ENCODE data around the gene LGR6. TPM values are rescaled to one million over a fixed set of nuclear protein-coding genes. Genes with fewer than 3 reads are reported as not detected.
"Not testable (repeated sequence)": the region's sequence is repeated elsewhere in the genome, so short reads cannot be mapped to it uniquely, and the experiment has no call there.

The LGR6 gene
- total RNA-seq, 6 donors from 2014 or later = 0.46 to 5.2 (median 1.1) TPM

DNA sequence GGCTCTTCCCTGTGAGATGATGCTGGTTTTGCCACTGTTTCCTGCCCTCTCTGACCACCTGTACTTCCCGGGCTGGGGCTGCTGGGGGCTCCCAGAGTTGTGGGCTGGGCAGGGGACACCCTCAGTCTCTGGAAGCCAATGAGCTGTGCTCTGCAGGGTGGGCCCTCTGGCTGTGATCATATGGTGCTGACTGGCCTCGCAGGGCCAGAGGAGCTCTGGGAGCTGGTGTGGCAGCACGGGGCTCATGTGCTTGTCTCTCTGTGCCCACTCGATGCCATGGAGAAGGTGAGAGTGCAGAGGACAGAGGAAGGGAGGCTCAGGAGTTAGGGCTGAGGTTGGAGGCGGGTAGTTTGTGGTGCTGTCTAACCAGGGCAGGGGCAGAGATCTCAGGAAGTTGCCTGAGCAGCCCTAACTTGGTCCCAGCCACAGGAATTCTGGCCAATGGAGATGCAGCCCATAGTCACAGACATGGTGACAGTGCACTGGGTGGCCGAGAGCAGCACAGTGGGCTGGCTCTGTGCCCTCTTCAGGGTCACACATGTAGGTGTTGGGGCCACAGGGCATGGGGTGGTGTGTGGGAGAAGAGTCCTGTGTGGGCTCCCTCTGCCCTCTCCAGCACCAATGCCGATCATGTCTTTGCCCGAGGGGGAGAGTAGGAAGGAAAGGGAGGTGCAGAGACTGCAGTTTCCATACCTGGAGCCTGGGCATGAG lies 5.7 kb upstream of the LGR6 start:
- Histone ChIP-seq H3K27ac (no peak overlapping the region), H3K4me1 (peaks cover 0 to 15% (median 6%) of the 10 kb centered on the region in 4 donors), H3K9me3 (no peaks in the 10 kb centered on the region), H3K27me3 (no peaks in the 10 kb centered on the region), H3K4me3 (no peak overlapping the region), H3K36me3 (no peaks in the 10 kb centered on the region)
- DNase-seq (no peak), ATAC-seq (ENCODE audit: low FRiP score in 2 of 2) (no peak)
- WGBS, 2 donors = 66 to 69% methylated on average over 6 to 8 of the region's 8 CpGs
- TF ChIP-seq POLR2A (IDR thresholded peaks at IDR 0.05) = no peak
- TF ChIP-seq, protein P1, sequence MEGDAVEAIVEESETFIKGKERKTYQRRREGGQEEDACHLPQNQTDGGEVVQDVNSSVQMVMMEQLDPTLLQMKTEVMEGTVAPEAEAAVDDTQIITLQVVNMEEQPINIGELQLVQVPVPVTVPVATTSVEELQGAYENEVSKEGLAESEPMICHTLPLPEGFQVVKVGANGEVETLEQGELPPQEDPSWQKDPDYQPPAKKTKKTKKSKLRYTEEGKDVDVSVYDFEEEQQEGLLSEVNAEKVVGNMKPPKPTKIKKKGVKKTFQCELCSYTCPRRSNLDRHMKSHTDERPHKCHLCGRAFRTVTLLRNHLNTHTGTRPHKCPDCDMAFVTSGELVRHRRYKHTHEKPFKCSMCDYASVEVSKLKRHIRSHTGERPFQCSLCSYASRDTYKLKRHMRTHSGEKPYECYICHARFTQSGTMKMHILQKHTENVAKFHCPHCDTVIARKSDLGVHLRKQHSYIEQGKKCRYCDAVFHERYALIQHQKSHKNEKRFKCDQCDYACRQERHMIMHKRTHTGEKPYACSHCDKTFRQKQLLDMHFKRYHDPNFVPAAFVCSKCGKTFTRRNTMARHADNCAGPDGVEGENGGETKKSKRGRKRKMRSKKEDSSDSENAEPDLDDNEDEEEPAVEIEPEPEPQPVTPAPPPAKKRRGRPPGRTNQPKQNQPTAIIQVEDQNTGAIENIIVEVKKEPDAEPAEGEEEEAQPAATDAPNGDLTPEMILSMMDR (IDR thresholded peaks at IDR 0.05) = no peak
- no peak for TF ChIP-seq EP300 (IDR thresholded peaks at IDR 0.05)
- TF ChIP-seq POLR2AphosphoS5 (IDR thresholded peaks at IDR 0.05) = no peak

DNA sequence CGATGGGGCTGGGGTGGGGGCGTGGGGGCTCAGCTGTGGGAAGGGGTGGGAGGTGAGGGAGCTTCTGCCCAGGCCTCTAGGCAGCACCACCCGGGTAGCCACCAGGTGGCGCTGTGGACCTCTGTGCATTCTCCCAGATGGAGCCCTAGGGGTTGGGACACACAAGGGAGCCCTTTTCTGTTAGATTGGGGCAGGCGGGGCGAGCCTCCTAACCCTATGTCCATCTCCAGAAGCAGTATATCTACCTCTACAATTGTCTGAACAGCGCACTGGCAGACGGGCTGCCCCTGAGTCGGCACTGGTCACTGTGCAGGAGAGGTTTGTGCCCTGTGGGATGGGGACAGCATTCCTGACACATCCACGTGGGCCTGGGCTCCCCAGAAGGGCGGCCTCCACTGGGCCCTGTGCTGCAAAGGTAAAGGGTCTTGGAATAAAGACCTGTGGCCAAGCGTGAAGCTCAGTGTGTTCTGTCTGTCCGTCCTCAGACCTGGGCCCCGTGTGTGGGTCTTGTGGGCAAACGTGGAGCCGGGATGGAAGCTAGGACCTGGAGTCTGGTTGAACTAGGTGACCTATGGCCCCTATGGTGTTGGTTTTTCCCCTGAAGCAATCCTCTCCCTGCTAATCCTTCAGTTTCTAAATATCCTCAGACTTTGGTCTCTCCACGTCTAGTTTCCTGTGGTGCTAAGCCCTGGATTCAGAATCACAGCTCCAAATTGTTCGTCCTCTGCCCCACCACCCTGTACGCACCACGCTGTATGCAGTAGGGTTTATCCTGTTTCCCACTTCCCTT lies 4.4 kb upstream of the LGR6 start:
- Histone ChIP-seq H3K4me1 (peaks cover 8 to 29% (median 13%) of the 10 kb centered on the region in 4 donors), H3K27me3 (peaks cover 0 to 9% (median 4%) of the 10 kb centered on the region in 4 donors), H3K9me3 (no peaks in the 10 kb centered on the region), H3K4me3 (no peak overlapping the region), H3K27ac (no peak overlapping the region), H3K36me3 (no peaks in the 10 kb centered on the region)
- ATAC-seq (ENCODE audit: low FRiP score in 2 of 2) (peak; percentile 67 to 69), DNase-seq (peak; percentile 76 to 90)
- TF ChIP-seq EP300 (IDR thresholded peaks at IDR 0.05) = no peak
- TF ChIP-seq POLR2A (IDR thresholded peaks at IDR 0.05) = no peak
- TF ChIP-seq, protein P1 (IDR thresholded peaks at IDR 0.05) = peak; percentile 47 to 94 (median 64)
- WGBS, 2 donors = 59 to 81% methylated on average over 10 to 20 of the region's 20 CpGs

DNA sequence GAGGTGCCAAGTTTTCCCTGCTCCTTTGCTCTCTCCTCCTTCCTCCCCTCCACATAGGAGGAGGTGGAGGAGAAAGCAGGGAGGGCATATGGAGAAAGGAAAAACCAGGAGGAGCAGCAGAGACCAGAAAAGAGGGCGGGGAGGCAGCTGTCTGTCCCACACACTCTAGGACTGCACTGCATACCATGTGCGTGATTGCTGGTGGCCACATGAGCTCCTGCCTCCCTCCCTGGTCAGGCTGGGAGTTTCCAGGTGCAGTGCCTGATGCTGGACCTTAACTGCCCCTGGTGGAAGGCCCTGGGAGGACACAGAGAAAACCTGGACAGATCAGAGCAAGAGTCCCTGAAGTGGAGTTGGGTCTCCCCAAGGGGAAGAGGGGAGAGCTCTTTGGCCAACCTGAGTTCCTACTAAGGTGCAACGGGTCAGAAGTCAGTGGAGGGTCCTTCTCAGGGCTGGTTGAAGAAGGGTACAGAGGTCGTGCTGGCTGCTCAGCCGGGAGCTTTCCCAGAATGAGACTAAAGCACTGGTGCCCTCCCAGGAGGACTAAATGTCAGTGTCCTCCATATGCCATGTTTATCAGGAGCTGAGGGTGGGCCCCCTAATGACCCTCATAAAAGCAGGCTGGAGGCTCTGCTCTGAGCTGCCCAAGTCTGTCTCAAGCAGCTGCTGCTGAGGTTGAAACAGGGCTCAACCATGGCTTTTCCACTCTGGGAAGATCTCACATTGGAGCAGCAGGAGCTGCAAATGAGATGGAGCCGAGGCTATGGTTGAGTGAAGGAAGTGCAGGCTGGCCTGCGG lies 3.5 kb upstream of the LGR6 start:
- Histone ChIP-seq H3K9me3 (no peaks in the 10 kb centered on the region), H3K36me3 (no peaks in the 10 kb centered on the region), H3K4me3 (no peak overlapping the region), H3K4me1 (peaks cover 8 to 24% (median 13%) of the 10 kb centered on the region in 4 donors), H3K27me3 (peaks cover 0 to 12% (median 5%) of the 10 kb centered on the region in 4 donors), H3K27ac (no peak overlapping the region)
- DNase-seq = no peak
- no peak for ATAC-seq (ENCODE audit: low FRiP score in 2 of 2)
- no peak for TF ChIP-seq POLR2A (IDR thresholded peaks at IDR 0.05)
- TF ChIP-seq, protein P1 (IDR thresholded peaks at IDR 0.05) = no peak
- no peak for TF ChIP-seq POLR2AphosphoS5 (IDR thresholded peaks at IDR 0.05)
- no peak for TF ChIP-seq EP300 (IDR thresholded peaks at IDR 0.05)
- 72 to 75% methylated on average over 4 to 7 of the region's 7 CpGs for WGBS, 2 donors

DNA sequence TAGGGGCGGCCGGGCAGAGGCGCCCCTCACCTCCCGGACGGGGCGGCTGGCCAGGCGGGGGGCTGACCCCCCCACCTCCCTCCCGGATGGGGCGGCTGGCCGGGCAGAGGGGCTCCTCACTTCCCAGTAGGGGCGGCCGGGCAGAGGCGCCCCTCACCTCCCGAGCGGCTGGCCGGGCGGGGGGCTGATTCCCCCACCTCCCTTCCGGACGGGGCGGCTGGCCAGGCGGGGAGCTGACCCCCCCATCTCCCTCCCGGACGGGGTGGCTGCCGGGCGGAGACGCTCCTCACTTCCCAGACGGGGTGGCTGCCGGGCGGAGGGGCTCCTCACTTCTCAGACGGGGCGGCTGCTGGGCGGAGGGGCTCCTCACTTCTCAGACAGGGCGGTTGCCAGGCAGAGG lies 2.2 kb upstream of the LGR6 start:
- peaks cover 8 to 23% (median 13%) of the 10 kb centered on the region in 4 donors for H3K4me1 ChIP-seq
- peak in 1 of 2 donors; percentile 66 for DNase-seq
- H3K36me3 ChIP-seq; H3K9me3 ChIP-seq; H3K4me3 ChIP-seq; ATAC-seq (ENCODE audit: low FRiP score in 2 of 2); H3K27ac ChIP-seq: not testable (repeated sequence)
- H3K27me3 ChIP-seq = peaks cover 0 to 12% (median 5%) of the 10 kb centered on the region in 4 donors
- 98 to 100% methylated on average over 2 to 5 of the region's 33 CpGs for WGBS, 2 donors

Data from upper lobe of left lung (tissue), 6 donors.